ENCODE results near the gene NADK2.
A peak's percentile ranks its signal among the peaks of the same experiment; 100 is the strongest.

NADK2 gene

GRCh38 chr5:36238502-36239295 lies 3.0 kb downstream of the NADK2 start:
- H3K27ac ChIP-seq (replicated peaks): no peak overlapping the region
- DNase-seq (ENCODE audit: low read depth in 1 of 2, low spot score in 1 of 2): no peak
- H3K4me3 ChIP-seq (replicated peaks; ENCODE audit: insufficient read depth, low read length): no peak overlapping the region
- no peaks in the 10 kb centered on the region for H3K27me3 ChIP-seq (ENCODE audit: insufficient read depth, poor library complexity, severe bottlenecking)
- TF ChIP-seq SPI1 (IDR thresholded peaks at IDR 0.05; ENCODE audit: borderline replicate concordance, low read depth): no peak
- no peak for TF ChIP-seq REST (IDR thresholded peaks at IDR 0.05; ENCODE audit: insufficient replicate concordance, low read depth)
- TF ChIP-seq POLR2AphosphoS5 (IDR thresholded peaks at IDR 0.05; ENCODE audit: low read depth): no peak
- TF ChIP-seq CTCF (IDR thresholded peaks at IDR 0.05; ENCODE audit: insufficient read depth, low read length): no peak
- no peak for TF ChIP-seq GABPA (IDR thresholded peaks at IDR 0.05; ENCODE audit: low read depth)

- no peak for TF ChIP-seq CTCF (IDR thresholded peaks at IDR 0.05; ENCODE audit: insufficient read depth, low read length)
- no peak for TF ChIP-seq POLR2AphosphoS5 (IDR thresholded peaks at IDR 0.05; ENCODE audit: low read depth)
- no peak for TF ChIP-seq REST (IDR thresholded peaks at IDR 0.05; ENCODE audit: insufficient replicate concordance, low read depth)
- no peak overlapping the region for H3K4me3 ChIP-seq (replicated peaks; ENCODE audit: insufficient read depth, low read length)
- no peak overlapping the region for H3K27ac ChIP-seq (replicated peaks)
- no peaks in the 10 kb centered on the region for H3K27me3 ChIP-seq (ENCODE audit: insufficient read depth, poor library complexity, severe bottlenecking)
- DNase-seq (ENCODE audit: low read depth in 1 of 2, low spot score in 1 of 2): no peak
These were observed 4.0 kb downstream of the NADK2 start for GRCh38 chr5:36237751-36238150.

GRCh38 chr5:36236801-36237200 lies 4.9 kb downstream of the NADK2 start:
- H3K27ac ChIP-seq (replicated peaks): no peak overlapping the region
- no peak for DNase-seq (ENCODE audit: low read depth in 1 of 2, low spot score in 1 of 2)
- H3K27me3 ChIP-seq (ENCODE audit: insufficient read depth, poor library complexity, severe bottlenecking): no peaks in the 10 kb centered on the region
- TF ChIP-seq SPI1 (IDR thresholded peaks at IDR 0.05; ENCODE audit: borderline replicate concordance, low read depth): peak; percentile 45; the same call in 1 of the 2 replicates
- no peak for TF ChIP-seq CTCF (IDR thresholded peaks at IDR 0.05; ENCODE audit: insufficient read depth, low read length)
- TF ChIP-seq REST (IDR thresholded peaks at IDR 0.05; ENCODE audit: insufficient replicate concordance, low read depth): no peak
- no peak for TF ChIP-seq POLR2AphosphoS5 (IDR thresholded peaks at IDR 0.05; ENCODE audit: low read depth)
- no peak for TF ChIP-seq GABPA (IDR thresholded peaks at IDR 0.05; ENCODE audit: low read depth)
- no peak overlapping the region for H3K4me3 ChIP-seq (replicated peaks; ENCODE audit: insufficient read depth, low read length)

Data from HL-60 (cell line).